Measurements from ENCODE around the gene GPX6.

GPX6 gene

DNA sequence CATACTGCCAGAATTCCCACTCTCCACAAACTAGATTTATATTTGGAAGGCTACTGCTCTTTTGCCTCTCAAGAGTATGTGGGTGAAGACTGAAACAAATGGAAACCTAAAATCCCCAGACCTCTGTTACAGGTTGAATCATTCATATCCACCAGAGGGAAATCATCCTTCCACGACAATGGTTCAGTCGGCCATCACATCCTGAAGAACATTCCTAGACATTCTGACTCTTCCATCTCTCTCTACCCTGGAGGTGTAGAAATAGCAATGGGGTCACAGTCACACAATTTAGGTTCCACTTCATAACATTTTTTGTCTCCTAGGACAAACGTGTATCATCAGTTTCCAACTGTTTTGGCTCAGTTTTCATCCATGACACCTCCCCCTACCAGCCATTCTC is 18.7 kb upstream of the GPX6 start:
- no peak for TF ChIP-seq ZNF565 (CRISPR knock-in tag; conservative IDR thresholded peaks at IDR 0.05; ENCODE audit: low read depth)
- TF ChIP-seq RARB (CRISPR knock-in tag; IDR thresholded peaks at IDR 0.05): no peak
- TF ChIP-seq TOX (CRISPR knock-in tag; IDR thresholded peaks at IDR 0.05; ENCODE audit: borderline replicate concordance): no peak
- TF ChIP-seq, protein P1, sequence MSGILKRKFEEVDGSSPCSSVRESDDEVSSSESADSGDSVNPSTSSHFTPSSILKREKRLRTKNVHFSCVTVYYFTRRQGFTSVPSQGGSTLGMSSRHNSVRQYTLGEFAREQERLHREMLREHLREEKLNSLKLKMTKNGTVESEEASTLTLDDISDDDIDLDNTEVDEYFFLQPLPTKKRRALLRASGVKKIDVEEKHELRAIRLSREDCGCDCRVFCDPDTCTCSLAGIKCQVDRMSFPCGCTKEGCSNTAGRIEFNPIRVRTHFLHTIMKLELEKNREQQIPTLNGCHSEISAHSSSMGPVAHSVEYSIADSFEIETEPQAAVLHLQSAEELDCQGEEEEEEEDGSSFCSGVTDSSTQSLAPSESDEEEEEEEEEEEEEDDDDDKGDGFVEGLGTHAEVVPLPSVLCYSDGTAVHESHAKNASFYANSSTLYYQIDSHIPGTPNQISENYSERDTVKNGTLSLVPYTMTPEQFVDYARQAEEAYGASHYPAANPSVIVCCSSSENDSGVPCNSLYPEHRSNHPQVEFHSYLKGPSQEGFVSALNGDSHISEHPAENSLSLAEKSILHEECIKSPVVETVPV (CRISPR knock-in tag; IDR thresholded peaks at IDR 0.05): no peak
- TF ChIP-seq BACH2 (CRISPR knock-in tag; IDR thresholded peaks at IDR 0.05; ENCODE audit: borderline replicate concordance): no peak
- TF ChIP-seq OSR1 (CRISPR knock-in tag; IDR thresholded peaks at IDR 0.05): no peak
- TF ChIP-seq, protein P2, sequence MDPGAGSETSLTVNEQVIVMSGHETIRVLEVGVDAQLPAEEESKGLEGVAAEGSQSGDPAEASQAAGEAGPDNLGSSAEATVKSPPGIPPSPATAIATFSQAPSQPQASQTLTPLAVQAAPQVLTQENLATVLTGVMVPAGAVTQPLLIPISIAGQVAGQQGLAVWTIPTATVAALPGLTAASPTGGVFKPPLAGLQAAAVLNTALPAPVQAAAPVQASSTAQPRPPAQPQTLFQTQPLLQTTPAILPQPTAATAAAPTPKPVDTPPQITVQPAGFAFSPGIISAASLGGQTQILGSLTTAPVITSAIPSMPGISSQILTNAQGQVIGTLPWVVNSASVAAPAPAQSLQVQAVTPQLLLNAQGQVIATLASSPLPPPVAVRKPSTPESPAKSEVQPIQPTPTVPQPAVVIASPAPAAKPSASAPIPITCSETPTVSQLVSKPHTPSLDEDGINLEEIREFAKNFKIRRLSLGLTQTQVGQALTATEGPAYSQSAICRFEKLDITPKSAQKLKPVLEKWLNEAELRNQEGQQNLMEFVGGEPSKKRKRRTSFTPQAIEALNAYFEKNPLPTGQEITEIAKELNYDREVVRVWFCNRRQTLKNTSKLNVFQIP (CRISPR knock-in tag; IDR thresholded peaks at IDR 0.05; ENCODE audit: borderline replicate concordance, low read depth): no peak
- TF ChIP-seq ESRRG (CRISPR knock-in tag; IDR thresholded peaks at IDR 0.05): no peak
- TF ChIP-seq ZFP30 (CRISPR knock-in tag; IDR thresholded peaks at IDR 0.05): no peak
- no peak for TF ChIP-seq PPARA (CRISPR knock-in tag; IDR thresholded peaks at IDR 0.05; ENCODE audit: borderline replicate concordance)
- TF ChIP-seq SNAI2 (CRISPR knock-in tag; IDR thresholded peaks at IDR 0.05): no peak
- no peak for TF ChIP-seq ARNTL (CRISPR knock-in tag; IDR thresholded peaks at IDR 0.05; ENCODE audit: borderline replicate concordance, low read depth)
- no peak for TF ChIP-seq TCF4 (CRISPR knock-in tag; IDR thresholded peaks at IDR 0.05; ENCODE audit: borderline replicate concordance)
- TF ChIP-seq CSDC2 (CRISPR knock-in tag; IDR thresholded peaks at IDR 0.05): no peak
- no peak for TF ChIP-seq GLIS3 (CRISPR knock-in tag; IDR thresholded peaks at IDR 0.05)
- no peak for TF ChIP-seq ZNF8 (CRISPR knock-in tag; IDR thresholded peaks at IDR 0.05)
- no peak for TF ChIP-seq ZFP3 (CRISPR knock-in tag; IDR thresholded peaks at IDR 0.05)
- TF ChIP-seq, protein P3, sequence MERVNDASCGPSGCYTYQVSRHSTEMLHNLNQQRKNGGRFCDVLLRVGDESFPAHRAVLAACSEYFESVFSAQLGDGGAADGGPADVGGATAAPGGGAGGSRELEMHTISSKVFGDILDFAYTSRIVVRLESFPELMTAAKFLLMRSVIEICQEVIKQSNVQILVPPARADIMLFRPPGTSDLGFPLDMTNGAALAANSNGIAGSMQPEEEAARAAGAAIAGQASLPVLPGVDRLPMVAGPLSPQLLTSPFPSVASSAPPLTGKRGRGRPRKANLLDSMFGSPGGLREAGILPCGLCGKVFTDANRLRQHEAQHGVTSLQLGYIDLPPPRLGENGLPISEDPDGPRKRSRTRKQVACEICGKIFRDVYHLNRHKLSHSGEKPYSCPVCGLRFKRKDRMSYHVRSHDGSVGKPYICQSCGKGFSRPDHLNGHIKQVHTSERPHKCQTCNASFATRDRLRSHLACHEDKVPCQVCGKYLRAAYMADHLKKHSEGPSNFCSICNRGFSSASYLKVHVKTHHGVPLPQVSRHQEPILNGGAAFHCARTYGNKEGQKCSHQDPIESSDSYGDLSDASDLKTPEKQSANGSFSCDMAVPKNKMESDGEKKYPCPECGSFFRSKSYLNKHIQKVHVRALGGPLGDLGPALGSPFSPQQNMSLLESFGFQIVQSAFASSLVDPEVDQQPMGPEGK (CRISPR knock-in tag; IDR thresholded peaks at IDR 0.05; ENCODE audit: borderline replicate concordance): no peak
- no peak for TF ChIP-seq ZC3H10 (CRISPR knock-in tag; IDR thresholded peaks at IDR 0.05)
- no peak for ATAC-seq

DNA sequence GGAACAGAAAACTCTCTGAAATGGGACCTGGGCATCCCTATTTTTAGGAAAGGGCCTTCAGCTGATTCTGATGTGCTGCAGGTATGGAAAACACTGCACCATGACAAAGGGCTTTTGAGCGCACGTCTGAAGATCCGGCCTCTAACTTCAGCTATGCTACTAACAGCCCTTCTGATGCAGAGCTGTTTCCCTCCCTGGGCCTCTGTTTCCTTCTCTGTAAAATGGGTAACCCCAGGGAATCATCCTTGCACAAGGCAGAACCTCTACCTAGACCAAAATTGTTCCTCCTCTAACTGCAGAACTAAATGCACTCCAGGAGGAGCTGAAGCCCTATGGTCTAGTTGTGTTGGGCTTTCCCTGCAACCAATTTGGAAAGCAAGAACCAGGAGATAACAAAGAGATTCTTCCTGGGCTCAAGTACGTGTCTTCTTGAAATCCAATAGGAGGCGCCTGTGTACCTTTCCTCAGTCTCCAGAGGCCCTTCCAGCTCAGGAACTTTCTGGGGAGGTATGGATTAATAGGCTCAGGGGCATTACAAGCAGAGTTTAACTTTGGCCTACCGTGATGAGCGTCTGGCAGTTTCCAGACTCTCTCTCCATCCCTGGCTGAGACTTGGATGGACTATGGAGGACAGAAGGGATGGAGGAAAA is 16.0 kb upstream of the GPX6 start:
- peak; percentile 27; the same call in 1 of the 3 replicates for ATAC-seq

More for the DNA sequence above, 16.0 kb upstream of the GPX6 start:
- TF ChIP-seq TCF4 (CRISPR knock-in tag; IDR thresholded peaks at IDR 0.05; ENCODE audit: borderline replicate concordance): no peak
- TF ChIP-seq, protein P4, sequence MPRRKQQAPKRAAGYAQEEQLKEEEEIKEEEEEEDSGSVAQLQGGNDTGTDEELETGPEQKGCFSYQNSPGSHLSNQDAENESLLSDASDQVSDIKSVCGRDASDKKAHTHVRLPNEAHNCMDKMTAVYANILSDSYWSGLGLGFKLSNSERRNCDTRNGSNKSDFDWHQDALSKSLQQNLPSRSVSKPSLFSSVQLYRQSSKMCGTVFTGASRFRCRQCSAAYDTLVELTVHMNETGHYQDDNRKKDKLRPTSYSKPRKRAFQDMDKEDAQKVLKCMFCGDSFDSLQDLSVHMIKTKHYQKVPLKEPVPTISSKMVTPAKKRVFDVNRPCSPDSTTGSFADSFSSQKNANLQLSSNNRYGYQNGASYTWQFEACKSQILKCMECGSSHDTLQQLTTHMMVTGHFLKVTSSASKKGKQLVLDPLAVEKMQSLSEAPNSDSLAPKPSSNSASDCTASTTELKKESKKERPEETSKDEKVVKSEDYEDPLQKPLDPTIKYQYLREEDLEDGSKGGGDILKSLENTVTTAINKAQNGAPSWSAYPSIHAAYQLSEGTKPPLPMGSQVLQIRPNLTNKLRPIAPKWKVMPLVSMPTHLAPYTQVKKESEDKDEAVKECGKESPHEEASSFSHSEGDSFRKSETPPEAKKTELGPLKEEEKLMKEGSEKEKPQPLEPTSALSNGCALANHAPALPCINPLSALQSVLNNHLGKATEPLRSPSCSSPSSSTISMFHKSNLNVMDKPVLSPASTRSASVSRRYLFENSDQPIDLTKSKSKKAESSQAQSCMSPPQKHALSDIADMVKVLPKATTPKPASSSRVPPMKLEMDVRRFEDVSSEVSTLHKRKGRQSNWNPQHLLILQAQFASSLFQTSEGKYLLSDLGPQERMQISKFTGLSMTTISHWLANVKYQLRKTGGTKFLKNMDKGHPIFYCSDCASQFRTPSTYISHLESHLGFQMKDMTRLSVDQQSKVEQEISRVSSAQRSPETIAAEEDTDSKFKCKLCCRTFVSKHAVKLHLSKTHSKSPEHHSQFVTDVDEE (CRISPR knock-in tag; IDR thresholded peaks at IDR 0.05): no peak
- no peak for TF ChIP-seq OSR1 (CRISPR knock-in tag; IDR thresholded peaks at IDR 0.05)
- TF ChIP-seq, protein P1 (CRISPR knock-in tag; IDR thresholded peaks at IDR 0.05): no peak
- no peak for TF ChIP-seq TOX (CRISPR knock-in tag; IDR thresholded peaks at IDR 0.05; ENCODE audit: borderline replicate concordance)
- TF ChIP-seq ZFP3 (CRISPR knock-in tag; IDR thresholded peaks at IDR 0.05): no peak
- TF ChIP-seq, protein P5, sequence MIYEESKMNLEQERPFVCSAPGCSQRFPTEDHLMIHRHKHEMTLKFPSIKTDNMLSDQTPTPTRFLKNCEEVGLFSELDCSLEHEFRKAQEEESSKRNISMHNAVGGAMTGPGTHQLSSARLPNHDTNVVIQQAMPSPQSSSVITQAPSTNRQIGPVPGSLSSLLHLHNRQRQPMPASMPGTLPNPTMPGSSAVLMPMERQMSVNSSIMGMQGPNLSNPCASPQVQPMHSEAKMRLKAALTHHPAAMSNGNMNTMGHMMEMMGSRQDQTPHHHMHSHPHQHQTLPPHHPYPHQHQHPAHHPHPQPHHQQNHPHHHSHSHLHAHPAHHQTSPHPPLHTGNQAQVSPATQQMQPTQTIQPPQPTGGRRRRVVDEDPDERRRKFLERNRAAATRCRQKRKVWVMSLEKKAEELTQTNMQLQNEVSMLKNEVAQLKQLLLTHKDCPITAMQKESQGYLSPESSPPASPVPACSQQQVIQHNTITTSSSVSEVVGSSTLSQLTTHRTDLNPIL (CRISPR knock-in tag; IDR thresholded peaks at IDR 0.05; ENCODE audit: low read depth): no peak
- no peak for TF ChIP-seq SNAI2 (CRISPR knock-in tag; IDR thresholded peaks at IDR 0.05)
- TF ChIP-seq, protein P2 (CRISPR knock-in tag; IDR thresholded peaks at IDR 0.05; ENCODE audit: borderline replicate concordance, low read depth): no peak
- no peak for TF ChIP-seq ZNF70 (CRISPR knock-in tag; IDR thresholded peaks at IDR 0.05)
- TF ChIP-seq ZFP30 (CRISPR knock-in tag; IDR thresholded peaks at IDR 0.05): no peak
- TF ChIP-seq BACH2 (CRISPR knock-in tag; IDR thresholded peaks at IDR 0.05; ENCODE audit: borderline replicate concordance): no peak
- TF ChIP-seq ZNF565 (CRISPR knock-in tag; conservative IDR thresholded peaks at IDR 0.05; ENCODE audit: low read depth): no peak
- TF ChIP-seq ZNF8 (CRISPR knock-in tag; IDR thresholded peaks at IDR 0.05): no peak
- no peak for TF ChIP-seq CSDC2 (CRISPR knock-in tag; IDR thresholded peaks at IDR 0.05)
- TF ChIP-seq ESRRG (CRISPR knock-in tag; IDR thresholded peaks at IDR 0.05): no peak
- TF ChIP-seq GLIS3 (CRISPR knock-in tag; IDR thresholded peaks at IDR 0.05): no peak
- TF ChIP-seq ARNTL (CRISPR knock-in tag; IDR thresholded peaks at IDR 0.05; ENCODE audit: borderline replicate concordance, low read depth): no peak
- no peak for TF ChIP-seq ISL1 (CRISPR knock-in tag; IDR thresholded peaks at IDR 0.05)
